GM19193 (cell line): ENCODE results near the gene PXYLP1.

Source experiments
- POLR2A ChIP-seq: IDR thresholded peaks from 4 replicates; pipeline ENCODE4 v1.6.1; 2011; ENCODE audit not compliant: insufficient read depth, insufficient read length; ENCODE audit errors: extremely low read depth

PXYLP1 gene

DNA sequence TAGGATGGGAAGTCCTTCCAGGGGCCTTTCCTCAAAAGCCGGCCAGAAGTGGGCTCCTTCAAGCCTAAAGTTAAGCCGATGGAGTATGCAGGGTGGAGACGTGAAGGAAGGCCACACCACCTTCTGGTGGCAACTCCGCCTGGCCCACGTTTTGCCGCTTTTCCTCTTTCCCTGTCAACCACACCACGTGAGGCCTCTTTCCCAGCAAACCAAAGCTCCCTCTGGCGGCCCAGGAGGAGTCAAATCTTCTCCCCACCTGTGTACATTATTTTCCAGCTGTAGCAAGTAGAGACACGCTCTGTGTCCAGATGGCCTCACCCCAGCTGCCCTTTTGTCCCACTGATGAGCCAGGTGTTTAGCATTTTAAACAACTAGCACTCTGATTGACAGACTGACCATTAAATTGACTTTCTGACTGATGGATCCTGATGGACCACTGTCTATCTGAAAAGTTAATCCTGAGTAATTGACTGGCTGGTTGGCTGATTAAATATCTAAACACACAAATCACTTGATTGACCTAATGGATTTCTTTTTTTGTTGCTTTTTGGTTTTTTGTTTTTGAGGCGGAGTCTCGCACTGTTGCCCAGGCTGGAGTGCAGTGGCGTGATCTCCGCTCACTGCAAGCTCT is 77.1 kb downstream of the PXYLP1 start:
- no peak for TF ChIP-seq POLR2A

DNA sequence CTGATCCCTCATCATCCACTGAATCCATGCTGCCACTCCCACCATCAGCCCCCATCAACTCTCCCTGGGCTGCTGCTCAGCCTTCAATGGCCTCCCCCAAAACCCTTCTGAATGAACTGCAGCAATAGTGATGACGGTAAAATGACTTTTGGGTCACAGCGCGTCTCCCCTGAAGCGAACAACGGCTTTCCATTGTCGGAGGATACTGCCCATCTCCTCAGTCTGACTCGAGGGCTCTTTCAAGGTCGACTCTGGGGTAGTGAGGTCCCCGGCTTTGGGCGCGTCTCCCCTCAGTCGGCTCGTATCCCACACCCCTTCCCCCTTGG is 79.5 kb downstream of the PXYLP1 start:
- no peak for TF ChIP-seq POLR2A

DNA sequence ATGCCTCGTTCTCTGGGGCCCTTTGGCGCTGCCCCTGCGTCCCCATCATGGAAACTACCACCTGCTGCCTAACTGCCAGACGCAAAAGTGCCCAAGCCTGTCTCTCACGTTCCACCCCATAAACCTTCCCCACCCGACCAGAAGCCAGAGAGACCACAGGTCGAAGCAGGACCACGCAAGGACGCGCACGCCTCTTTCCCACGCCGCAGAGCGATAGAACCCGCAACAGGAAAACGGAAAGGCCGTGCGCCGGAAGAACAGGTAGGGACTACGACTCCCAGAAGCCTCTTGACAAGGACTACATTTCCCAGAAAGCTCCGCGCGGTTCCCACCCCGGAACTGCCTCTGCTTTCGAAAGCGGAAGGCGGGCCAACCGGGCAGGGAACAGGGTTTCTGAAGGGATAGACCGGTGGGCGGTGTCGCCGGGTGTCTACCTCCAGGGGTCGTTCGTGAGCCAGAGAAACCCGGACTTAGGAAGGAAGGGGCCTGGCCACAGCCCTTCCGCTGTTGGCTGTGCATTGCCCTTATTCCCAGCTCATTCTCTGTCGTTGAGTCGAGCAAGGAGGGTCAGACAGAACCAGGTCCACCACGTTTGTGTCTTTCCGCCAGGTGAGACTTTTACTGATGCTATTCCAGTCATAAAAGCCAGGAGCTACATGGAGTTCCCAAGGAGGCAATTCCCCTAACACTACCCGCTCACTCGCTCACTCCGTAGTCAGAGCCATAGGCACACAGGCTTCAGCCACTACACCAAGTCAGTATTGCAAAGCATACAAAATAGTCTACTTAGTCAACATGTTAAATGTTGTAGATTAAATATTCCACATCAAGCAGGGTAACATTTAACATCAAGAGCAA is 80.1 kb downstream of the PXYLP1 start:
- TF ChIP-seq POLR2A = peak; percentile 89

DNA sequence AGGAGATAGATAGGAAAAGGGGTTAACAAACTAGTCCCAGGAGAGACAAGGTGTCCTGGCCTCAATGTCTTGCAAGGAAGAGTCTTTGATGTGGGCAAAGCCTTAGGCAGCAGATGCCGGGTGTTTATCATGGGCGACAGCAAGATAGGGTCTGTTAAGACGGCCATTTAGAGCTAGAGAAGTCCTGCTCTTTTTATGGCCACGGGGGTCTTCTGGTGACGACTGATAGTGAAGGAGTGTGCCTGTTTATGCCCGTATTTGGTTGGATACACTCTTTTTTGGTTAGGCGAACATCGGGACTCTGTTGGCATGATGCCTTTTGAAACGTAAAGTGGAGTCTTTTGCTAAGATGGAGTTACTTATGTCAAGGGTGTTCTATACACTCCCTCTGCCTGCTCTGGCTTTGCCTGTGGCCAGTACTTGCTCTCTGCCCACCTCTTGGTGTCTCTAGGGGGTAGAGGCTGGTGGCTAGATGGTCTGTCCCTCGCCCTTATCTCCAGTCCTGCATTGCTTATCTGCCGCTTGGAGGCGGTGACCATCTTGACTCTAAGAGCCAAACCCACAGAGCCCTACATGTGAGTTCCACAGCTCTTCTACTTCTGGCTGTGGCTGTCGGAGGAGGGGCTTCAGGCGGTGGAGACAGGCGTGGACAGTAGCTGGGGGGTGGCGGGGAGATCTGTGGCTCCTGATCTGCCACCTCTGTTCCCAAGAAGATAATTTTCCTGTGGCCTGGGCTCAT is 80.9 kb downstream of the PXYLP1 start:
- no peak for TF ChIP-seq POLR2A

DNA sequence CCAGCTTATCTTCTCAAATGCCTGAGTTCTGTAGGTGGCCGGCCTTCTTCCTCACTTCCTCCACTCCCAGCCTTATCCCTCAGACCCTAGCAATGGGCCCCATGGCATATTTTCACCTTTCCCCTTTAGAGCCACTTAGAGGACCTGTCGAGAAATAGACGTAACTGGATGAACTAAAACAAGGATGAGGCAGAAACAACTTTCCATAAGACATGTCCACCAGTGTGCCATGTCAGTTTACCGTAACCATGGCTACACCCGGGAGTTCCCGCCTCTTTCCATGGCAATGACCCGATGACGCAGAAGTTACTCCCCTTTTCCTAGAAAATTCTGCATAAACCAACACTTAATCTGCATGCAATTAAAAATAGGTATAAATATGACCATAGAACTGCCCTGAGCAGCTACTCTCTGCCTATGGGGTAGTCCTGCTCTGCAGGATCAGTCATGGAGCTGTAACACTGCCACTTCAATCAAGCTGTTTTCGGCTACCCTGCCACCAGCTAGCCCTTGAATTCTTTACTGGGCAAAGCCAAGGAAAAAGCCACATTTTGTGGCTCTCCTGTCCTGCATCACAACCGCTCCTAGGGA is 81.6 kb downstream of the PXYLP1 start:
- TF ChIP-seq POLR2A = no peak

DNA sequence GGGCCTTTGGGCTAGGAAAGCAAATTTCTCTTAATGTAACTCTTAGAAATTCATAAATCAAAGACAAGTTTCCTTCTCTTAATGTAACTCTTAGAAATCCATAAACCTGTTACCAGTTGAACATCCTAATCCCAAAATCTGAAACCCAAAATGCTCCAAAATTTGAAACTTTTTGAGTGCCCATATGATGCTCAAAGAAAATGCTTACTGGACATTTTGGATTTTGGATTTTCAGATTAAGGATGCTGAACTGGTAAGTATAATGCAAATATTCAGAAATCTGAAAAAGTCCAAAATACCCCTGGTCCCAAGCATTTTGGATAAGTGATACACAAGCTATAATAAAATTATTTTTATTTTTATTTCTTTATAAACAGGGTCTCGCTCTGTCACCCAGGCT is 85.2 kb downstream of the PXYLP1 start:
- TF ChIP-seq POLR2A = no peak

DNA sequence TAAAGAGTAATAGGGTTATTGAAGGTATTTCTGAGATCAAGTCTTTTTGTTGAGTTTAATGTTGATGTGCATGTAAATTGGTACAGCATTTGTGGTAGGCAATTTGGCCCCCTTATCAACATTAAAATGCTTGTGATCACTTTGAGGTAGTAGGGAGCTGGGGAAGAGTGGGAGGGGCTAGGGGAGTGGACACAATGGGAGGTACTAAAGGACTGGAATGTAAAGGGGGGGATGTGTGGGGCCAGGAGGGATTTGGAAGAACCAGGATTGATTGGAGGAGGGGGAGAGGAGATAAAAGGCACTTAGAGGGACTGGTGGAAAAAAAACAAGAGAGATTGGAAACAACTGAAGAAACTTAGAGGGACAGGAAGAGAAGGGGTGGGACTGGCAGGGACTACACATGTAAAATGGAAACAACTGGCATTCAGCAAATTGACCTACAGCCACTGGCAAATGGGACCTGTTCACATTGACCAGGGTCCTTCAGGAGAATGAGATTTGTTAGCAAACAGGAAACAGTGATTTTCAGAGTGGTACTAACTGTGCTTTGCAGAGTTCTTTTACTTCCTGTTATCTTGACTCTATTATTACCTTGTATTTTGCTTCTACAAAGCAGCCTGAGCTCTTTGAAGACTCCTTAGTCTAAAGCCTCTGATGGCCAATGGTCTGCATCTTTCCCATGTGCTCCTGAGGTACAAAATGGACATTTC is 88.9 kb downstream of the PXYLP1 start:
- TF ChIP-seq POLR2A = no peak

DNA sequence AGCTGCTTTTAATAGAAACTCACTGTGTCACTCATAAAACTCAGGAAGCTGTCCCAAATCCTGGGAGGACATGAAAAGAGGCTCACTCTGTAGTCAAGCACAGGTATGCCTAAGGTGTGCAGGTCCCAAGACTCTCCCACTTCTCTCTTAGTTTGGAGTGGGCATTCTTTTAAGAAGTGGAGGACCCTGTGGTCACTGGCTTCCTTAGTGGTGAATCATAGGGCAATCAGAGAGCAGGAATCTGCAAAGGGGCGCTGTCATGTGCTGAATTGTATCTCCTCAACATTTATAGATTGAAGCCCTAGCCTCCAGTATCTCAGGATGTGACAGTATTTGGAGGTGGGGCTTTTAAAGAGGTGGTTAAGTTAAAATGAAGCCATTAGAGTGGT is 89.5 kb downstream of the PXYLP1 start:
- TF ChIP-seq POLR2A = no peak

DNA sequence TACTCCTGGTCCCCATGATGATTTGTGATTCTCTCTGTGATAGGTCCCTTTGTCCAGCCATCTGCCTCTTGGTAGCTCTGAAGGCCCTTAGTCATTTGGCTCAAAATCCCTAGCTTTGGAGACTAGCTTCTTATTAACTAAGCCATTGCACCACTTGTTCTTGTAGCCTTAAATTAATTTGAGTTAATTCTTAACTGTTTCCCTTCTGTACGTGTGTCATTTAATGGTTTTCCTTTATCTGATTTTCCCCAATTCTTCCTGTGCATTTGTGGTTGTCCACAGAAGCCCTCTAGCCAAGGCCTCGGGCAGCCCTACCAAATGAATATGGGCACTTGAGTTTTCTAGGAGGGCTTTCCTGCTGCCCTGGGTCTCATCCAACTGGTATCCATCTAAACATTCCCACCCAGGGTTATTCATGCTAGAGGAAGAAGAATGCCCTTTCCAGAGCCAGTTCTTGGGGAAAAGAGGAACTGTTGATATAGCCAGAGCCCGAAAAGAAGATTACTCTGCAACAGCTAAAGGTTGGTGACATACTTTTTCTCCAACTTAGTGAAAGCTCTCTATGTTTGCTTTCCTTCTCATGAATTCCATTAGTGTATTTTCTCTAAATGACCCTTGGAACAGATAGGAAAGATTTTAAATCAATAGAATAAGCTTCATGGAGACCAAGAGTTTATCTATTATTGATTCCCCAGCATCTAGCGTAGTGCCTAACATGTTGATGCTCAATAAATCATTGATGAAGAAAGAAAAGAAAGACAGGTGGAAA is 92.5 kb downstream of the PXYLP1 start:
- no peak for TF ChIP-seq POLR2A

DNA sequence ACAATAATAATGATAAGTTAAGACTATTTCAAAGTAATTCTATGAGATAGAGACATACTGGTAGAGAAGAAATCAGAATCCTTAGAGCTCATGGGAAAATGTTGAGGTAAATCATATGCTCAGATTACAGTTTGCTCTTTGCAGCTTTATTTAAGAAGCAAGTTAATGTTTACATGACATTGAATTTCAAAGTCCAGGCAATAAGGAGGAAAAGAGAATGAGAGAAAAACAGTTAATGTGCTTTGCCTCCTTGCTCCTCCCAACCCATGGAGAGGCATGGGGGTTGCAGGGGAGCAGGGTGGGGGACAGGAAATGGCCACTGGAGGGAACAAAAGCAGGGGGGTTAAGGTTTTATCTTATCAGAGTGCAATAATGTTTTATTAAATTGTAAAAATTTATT is 94.5 kb downstream of the PXYLP1 start:
- TF ChIP-seq POLR2A = no peak

DNA sequence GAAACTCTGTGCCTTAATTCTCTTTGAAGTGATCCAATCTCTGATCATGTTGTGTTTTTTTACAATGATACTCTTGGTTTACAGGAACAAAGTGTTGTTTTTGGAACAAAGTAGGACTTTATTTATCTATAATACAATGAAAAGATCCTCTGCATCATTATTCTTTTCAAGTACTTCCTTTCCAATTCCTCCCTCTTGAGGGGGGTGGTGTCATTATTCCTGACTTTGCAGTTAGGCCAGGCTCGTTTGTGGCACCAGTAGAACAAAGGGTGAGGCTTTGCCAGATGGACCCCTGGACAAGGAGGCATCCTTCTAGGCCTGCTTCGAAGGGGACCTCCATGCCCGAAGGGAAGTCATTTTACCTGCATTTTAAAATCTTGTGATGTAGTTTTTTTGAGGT is 95.0 kb downstream of the PXYLP1 start:
- TF ChIP-seq POLR2A = no peak

DNA sequence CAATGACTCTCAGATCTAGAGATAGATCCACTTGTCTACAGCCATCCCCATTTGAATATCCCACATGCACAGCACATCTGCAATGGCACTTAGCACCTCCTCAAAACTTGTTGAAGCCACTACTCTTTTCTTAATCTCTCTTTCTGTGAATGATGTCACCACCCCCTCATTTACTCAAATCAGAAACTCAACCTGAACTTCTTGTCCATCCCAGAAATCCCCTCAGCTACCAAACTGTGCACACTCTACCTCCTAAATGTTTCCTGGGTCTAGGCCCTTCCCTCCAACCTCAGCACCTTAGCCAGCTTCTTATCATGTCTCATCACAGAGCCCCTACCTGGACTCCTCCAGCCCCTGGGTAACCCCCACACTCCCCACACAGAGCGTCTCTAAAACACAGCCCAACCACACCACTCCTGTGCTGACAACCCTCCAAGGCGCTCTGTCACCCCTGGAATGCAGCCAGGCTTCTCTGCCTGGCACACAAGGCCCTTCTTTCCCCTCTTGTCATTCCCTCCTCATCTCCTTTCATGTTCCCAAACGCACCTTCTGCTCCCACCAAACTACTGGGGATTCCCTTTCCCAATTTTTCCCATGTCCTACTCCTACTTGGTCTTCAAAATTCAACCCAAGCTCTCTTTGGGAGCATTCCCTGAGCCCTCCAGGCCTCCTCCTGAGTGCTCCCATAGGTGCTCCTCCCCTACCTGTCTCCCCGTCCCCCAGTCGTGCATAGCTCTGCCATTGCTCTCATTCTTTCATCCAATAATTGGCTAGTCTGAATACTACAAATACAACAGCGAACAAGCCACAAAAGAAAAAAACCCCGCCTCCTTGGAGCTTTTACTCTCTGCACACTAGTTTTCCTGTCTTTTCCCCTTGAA is 96.9 kb downstream of the PXYLP1 start:
- TF ChIP-seq POLR2A = no peak

DNA sequence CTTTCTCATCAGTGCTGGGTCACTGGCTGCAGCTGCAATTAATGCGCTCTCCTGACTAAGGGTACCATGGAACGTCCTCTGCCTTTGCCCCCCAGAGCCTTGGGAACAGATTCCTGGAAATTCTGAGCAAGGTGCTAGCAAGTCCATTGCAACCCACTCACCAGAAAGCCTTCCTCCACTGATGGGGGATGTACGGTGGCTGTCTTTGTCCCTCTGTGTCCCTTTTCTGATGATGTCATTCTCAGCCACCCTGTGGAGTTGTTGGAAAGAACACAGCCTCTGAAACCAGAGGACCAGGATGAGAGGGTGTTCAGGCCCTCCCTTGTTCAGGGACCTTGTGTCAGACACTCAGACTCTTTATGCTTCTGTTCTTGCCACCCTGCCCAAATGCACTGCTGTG is 98.6 kb downstream of the PXYLP1 start:
- TF ChIP-seq POLR2A = no peak
